Endothelial cell of hepatic sinusoid (primary cell): ENCODE measurements around the gene RGMB.

Experiments
- in situ Hi-C: cut with HindIII; loops from 2 replicates; pipeline ENCODE4 v1.10.0; 2017; ENCODE audit warnings: low sequenced_read_pairs

Gene RGMB

DNA sequence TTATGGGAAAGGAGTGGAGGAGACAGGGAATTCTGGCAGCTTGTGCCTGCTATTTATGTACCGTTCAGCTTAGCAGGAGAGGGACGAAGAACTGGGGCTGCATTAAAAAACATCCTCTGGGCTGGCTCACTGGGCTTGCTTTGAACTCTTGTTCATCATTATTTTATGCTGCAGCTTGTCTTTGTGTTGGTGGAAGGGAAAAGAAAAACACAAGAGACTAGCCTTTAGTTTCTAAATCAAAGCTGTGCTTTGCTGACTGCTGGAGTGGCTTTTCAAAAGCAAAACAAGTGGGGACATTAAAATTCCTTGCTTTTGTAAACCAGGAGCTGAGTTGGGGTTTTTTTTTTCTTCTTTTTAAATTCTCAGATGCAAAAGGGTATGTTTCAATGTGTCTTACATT lies 5.9 kb upstream of the RGMB start:
- in situ Hi-C loops: loop anchor here (25.0 kb wide), 1 partner anchor 330 kb away; no protein-coding TSS in a partner anchor

DNA sequence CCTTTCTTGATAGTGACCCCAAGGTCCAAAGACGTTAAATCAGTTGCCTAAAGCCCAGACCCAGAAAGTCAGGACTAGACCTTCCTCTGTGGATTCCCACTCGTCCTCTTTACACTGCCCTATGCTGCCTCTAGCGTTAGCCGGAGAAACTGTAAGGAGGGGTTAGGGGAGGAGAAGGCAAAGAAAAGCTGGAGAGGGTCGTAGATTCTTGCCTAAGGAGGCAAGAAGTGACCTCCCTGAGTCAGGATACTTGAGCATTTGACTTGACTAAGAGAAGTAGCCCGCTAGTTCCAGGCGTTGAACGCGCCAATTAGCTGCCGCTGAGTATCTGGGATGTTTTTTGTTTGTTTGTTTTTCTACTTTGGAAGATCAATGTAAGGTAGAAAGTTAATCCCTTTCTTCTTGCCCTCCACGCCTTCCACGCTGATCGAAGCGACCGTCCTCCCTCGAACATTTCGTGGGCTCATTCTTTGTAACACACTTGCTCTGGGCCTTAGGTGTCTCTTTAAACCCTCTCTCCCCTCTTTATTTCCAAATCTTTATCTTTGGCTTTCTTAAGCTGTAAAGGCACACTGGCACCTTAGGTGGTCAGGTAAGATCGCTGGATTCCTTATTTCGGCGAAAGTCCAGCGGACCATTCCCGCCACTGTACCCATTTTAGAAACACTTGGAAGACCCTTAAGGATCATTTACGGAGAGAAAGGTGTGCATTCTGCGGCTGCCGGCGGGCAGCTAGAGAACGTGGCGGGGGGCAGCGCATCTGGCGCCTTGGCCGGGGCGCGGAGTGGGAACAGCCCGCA lies 5.1 kb upstream of the RGMB start:
- in situ Hi-C loops: loop anchor here (25.0 kb wide), 1 partner anchor 331 kb away; no protein-coding TSS in a partner anchor

DNA sequence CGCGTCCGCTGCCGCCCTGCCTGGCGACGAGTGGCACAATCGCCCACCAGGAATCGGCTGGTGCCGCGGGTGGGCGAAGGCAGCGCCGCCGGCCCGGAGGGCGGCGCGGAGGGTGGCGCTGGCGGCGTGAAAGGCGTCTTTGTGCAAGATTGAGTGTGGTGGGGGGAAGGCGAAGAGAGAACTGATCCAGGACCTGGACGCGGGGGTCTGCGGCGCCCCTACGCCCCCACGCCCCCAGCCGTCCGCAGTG lies 4.6 kb upstream of the RGMB start:
- in situ Hi-C loops: loop anchor here (25.0 kb wide), 1 partner anchor 332 kb away; no protein-coding TSS in a partner anchor

DNA sequence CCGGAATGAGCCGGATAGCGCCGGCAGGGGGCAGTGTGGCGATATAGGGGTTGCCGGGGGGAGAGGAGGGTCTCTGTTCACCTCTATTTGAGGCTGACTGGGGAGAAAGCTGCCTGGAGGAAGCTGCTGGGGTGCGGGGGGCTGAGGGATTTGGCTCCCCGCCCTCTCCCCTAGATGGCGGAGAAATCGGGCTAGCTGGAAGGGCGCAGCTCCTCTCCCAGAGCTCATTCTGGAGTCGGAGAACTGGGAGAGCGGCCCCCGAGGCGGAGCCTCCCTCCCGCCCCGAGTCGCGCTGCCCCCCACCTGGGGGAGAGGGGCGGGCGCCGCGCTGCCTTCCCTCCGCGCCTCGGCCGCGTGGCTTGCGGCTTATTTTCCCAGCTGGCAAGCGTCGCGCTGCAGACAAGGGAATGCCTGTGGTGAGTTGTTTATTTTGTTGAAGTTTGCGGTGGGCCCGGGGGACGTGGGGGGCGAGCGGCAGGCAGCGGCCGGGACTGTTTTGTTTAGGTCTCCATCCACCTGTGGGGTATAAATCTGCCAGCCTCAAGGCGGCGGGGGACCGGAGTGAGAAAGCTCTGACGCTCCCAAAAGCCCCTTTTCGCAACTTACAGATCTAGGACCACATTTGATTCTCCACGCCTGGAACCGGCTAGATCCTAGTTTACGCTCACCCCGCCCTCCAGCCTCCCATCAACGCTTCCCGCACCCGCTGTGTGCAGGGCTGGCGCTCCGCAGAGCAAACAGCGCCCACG lies 4.1 kb upstream of the RGMB start:
- in situ Hi-C loops: loop anchor here (25.0 kb wide), 1 partner anchor 332 kb away; no protein-coding TSS in a partner anchor

DNA sequence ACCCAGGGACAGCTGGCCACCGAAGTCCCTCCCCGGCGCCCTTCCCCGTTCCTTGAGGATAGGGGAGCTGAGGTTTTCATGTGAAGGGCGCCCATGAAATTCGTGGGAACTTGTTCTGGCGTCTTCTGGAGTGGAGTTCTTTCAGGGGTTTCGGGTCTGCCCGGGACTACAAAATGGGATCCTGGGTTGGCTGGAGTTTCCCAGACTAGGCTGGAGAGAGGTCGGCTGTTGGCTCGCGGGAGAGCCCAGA lies 3.6 kb upstream of the RGMB start:
- in situ Hi-C loops: loop anchor here (25.0 kb wide), 1 partner anchor 333 kb away; no protein-coding TSS in a partner anchor

DNA sequence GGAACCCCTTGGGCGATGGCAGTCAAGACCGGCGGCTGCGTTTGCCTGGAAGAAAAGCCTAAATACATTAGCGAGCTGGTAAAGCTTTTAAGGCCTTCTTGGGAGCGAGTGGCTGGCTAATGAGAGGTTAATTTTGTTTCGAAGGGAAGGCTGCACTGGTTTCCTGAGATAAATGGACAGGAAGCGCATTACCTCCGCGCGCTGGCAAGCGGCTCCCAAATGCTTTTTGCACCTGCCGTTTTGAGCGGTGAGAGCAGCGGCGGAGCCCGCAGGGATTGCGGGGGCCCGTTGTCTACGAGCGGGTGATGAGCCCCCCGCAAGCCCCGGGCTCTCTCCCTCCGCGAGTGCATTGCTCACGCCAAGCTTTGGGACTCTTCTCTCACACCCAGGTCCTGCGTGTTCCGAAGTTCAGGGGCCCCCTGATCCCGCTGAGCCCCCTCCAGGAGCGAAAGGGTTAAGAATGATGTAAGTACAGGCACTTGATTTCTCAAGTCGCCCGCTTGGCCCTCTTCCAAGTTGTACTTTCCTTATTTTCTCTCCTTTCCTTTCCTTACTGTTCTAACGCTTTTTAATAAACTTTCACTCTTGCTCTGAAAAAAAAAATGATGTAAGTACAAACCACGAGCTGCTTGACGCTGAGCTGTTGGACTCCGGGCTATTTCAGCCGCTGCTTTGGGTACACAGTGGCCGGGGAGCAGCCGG lies 3.1 kb upstream of the RGMB start:
- in situ Hi-C loops: loop anchor here (25.0 kb wide), 1 partner anchor 333 kb away; no protein-coding TSS in a partner anchor

DNA sequence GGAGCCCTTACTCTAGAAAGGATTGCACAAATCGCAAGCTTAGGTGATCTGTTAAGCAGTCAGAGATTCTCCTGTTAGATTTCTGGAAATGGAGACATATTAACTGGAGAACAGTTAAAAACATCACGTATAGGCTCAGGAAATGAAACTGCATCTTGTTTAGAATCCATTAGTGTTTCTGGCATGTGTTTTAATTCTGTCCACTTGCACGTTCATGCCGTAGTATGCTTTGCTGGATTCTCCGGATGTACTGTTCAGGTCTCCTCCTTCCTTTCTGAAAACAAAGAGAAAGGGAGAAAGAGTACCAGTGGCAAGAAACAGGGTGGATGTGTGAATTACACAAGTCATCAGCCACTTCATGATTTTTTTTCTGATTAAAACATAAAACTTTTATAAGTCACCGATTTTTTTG lies 2.5 kb upstream of the RGMB start:
- in situ Hi-C loops: loop anchor here (25.0 kb wide), 1 partner anchor 334 kb away; no protein-coding TSS in a partner anchor

DNA sequence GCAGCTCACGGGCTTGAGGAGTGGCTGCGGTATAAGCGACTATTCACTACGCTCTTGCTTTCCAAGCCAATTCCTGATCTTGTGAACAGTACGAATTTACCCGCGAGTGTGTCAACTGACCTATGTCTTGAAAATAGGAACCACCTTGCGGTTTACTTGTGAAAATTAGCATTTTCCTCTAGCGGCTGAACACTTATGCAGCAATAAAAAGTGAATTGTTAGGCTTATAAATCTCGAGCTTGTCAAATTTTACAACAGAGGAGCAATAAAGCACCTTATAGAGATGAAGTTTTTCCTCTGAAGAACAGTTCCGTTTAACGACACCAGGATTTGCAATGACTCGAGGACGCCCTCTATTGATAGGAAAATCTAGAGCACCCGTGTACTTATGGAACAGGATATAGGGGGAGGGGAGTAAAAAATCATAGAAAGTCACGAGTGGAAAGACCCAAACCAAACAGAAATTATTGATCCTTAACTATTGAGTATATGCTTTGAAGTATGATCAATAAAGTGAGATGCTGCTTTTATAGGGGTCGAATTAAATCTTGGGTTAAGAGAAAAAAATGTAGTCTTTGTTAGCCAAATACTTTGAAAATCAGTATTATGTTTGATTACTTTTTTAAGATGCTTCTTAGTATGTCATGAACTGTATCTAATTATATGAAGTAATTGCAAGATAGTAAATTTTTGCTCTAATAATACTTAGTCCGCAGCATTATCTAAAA lies 1.9 kb upstream of the RGMB start:
- in situ Hi-C loops: loop anchor here (25.0 kb wide), 1 partner anchor 334 kb away; no protein-coding TSS in a partner anchor

GRCh38 chr5:98772415-98773213 lies 849 bp upstream of the RGMB start:
- in situ Hi-C loops: loop anchor here (25.0 kb wide), 1 partner anchor 335 kb away; no protein-coding TSS in a partner anchor

- in situ Hi-C loops: loop anchor here (25.0 kb wide), 1 partner anchor 336 kb away; no protein-coding TSS in a partner anchor
These were observed 324 bp upstream of the RGMB start for GRCh38 chr5:98773214-98773463.

DNA sequence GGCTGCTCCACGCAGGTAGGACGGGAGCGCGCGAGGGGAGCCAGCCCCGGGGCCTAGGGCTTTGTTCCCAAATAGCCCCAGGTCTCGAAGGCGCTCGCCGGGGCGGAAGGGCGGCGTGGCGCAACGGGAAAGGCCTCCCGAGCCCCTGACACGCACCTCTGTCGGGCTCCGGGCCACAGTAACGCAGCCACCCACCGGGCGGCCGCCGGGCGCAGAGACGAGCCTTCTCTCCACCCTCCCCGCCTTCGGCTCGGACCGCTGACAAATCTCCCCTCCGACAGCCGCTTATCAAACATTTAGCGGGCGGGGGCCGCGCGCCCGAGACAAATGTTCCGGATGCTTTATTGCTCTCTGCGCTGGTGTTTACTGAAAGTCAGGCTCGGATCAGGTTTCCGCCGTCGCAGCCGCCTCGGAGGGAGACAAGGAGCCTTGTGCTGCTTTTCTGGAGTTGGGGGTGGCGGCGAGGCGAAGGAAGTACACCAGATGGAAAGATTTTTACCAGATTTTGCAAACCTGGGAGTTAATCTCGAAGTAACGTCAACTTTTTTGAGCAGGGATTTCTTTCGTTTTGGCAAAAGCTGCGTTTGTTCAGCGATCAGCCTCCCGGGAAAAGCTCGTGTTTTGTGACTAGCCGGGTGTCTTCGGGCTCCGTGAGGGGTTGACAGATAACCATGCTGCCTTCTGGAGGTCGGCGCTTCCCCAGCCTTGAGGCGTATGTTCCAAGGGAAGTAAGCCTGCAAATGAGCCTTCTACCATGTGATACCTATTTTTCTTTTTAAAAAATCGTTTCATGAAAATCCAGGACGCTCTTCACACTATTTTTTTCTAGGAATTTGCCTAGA lies 950 bp downstream of the RGMB start:
- in situ Hi-C loops: loop anchor here (25.0 kb wide), 1 partner anchor 337 kb away; no protein-coding TSS in a partner anchor

- in situ Hi-C loops: no loop called here
These were observed 2.0 kb downstream of the RGMB start for GRCh38 chr5:98775246-98776065.

GRCh38 chr5:98776066-98776705 lies 2.7 kb downstream of the RGMB start:
- in situ Hi-C loops: no loop called here

DNA sequence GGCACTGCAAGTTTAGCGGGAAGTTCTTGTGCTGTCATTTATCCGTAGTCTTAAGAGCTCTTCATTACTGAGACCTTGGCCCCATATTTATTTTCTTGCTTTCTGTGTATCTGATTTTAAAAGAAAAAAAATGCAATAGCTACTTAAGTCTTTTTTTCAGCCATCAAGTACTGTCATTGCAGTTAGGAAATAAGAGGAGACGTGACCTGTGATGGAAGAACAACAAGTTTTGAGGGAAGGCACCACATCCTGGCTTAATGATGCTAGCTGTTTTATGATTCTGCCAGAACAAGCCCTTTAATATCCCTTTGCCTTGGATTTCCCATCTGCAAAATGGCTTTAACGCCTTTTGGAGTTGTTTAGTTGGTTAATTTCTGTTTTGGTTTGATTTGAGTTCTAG lies 3.8 kb downstream of the RGMB start:
- in situ Hi-C loops: no loop called here

- in situ Hi-C loops: no loop called here
These were observed 5.9 kb downstream of the RGMB start for GRCh38 chr5:98779264-98779877.

DNA sequence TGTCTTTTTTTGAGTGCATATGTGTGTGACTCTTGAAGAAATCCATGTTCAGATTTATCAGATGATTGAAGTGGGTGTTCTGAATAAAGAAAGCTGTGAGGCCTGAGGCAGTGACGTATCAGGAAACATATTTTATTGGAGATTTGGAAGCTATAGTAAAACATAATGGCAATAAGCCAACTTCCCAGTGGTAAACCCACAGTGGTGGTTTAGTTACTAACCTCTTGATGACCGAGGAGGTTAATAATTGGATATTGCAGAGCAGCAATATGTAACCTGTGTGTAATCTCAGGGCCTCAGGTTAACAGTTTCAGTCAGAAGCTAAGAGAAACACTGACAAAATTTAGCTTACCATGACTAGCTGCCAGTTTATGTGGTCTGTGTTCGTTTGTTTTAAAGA lies 6.9 kb downstream of the RGMB start:
- in situ Hi-C loops: no loop called here

- in situ Hi-C loops: no loop called here
These were observed 8.1 kb downstream of the RGMB start for GRCh38 chr5:98781520-98781919.

DNA sequence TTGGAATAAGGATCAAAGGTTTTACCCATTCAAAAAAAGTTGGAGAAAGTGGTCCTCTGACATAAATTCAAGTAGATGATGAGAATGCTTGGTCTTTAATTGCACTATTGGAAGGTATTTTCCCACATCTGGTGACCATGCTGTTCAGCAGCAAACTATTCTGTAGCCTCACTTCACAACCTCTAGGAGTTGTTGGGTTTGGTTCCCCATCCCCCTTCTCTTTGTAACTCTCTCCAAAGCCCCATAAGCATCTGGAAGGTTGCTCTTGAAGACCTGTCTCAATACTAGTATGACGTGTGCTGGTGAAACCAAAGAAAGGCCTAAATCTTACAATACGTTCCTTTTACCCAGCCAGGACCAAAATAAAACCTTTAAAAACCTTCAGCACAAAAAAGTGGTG lies 8.5 kb downstream of the RGMB start:
- in situ Hi-C loops: no loop called here
